GM12864 (cell line): Measurements from ENCODE around the gene KMT2E.

Source experiments
- DNase-seq: peaks from one replicate; pipeline ENCODE4 v3.0.0-alpha.2; 2011; ENCODE audit warnings: low read depth
- H3K4me3 ChIP-seq: 2 replicates; pipeline ENCODE4 v1.5.1; 2011; ENCODE audit warnings: mild to moderate bottlenecking, low read depth, low read length, control low read depth
- TF ChIP-seq, protein P1 (sequence below): IDR thresholded peaks from 2 replicates; pipeline ENCODE4 v1.5.1; 2011; ENCODE audit warnings: low read depth, mild to moderate bottlenecking, moderate library complexity, low read length, control low read depth, inconsistent platforms; ENCODE audit errors: missing control alignments

Gene KMT2E

GRCh38 chr7:104992306-104992705, 21.7 kb upstream of the KMT2E start:
- TF ChIP-seq, protein P1, sequence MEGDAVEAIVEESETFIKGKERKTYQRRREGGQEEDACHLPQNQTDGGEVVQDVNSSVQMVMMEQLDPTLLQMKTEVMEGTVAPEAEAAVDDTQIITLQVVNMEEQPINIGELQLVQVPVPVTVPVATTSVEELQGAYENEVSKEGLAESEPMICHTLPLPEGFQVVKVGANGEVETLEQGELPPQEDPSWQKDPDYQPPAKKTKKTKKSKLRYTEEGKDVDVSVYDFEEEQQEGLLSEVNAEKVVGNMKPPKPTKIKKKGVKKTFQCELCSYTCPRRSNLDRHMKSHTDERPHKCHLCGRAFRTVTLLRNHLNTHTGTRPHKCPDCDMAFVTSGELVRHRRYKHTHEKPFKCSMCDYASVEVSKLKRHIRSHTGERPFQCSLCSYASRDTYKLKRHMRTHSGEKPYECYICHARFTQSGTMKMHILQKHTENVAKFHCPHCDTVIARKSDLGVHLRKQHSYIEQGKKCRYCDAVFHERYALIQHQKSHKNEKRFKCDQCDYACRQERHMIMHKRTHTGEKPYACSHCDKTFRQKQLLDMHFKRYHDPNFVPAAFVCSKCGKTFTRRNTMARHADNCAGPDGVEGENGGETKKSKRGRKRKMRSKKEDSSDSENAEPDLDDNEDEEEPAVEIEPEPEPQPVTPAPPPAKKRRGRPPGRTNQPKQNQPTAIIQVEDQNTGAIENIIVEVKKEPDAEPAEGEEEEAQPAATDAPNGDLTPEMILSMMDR = no peak
- no peak for DNase-seq

DNA sequence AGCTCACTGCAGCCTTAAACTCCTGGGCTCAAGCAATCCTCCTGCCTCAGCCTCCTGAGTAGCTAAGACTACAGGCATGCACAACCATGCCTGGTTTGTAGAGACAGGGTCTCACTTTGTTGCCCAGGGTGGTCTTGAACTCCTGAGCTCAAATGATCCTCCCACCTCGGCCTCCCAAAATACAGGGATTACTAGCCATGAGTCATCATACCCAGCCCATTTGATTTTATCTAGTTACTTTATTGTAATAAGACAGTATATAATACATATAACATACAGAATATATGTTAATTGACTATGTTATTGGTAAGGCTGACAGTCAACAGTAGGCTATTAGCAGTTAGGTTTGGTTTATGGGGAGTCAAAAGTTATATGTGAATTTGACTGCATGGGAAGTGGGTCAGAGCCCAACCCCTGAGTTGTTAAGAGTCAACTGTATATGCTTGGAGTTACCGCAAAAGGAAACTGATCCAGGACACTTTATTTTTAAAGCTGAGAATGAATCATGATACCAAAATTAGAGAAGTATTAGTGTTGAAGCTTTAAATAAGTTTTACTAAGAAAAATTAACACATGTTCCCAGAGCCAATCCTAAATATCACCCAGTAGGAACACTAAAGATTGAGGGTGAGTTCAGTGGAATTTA, 20.7 kb upstream of the KMT2E start:
- no peak for DNase-seq
- no peak overlapping the region for H3K4me3 ChIP-seq
- TF ChIP-seq, protein P1 = no peak

More at GRCh38 chr7:104992306-104992705, 21.7 kb upstream of the KMT2E start:
- H3K4me3 ChIP-seq = no peak overlapping the region

DNA sequence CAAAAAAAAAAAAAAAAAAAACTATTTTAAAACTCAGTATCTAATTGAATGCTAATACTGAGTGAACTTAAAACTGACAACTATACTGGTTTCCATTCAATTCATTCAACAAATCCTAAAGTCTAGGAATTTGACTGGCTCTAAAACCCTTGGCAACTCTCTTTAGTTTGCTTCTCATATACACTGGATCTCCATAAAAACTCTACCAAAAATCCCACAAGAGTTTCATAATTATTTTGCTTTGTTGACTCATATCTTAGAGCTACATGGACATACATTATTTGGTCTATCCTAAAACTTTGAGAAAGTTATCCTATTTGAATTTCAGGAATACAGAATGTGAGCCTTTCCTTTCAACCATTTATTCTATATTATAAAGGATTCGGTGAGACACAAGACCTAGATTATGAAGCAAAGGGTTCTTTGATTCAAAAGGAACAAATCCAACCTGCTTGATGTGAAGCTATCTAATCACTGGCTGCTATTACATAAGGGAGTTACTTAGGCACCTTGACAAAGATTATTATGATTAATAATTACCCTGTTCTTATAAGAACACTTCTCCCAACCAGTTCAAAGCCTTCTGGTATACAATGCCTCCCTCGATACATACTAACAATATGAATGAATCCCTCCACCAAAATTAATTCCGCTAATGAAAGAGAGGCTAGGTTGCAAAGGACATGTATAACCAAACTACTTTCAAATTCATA, 15.8 kb upstream of the KMT2E start:
- TF ChIP-seq, protein P1 = no peak
- no peak overlapping the region for H3K4me3 ChIP-seq
- DNase-seq = no peak

DNA sequence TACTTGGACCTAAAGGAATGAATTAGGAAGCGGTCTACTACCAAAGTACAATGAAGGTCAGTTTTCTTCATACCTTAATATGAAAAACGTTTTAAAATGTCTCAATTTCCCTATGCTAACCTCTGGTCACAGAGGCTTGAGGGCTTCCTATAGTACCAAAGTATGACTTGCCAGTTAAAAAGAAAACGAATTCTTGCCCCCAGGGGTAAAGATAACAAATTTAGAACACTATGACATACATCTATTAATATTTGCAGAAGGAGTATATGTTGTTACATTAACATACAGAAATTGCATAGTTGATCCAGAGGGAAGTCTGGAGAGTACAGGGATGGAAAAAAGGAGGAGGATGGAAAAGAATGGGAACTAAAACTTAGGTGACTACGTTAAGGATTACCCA, 13.8 kb upstream of the KMT2E start:
- no peak for DNase-seq
- TF ChIP-seq, protein P1 = no peak
- H3K4me3 ChIP-seq = no peak overlapping the region

GRCh38 chr7:105000927-105001336, 13.1 kb upstream of the KMT2E start:
- no peak overlapping the region for H3K4me3 ChIP-seq
- TF ChIP-seq, protein P1 = no peak
- no peak for DNase-seq

GRCh38 chr7:105001652-105002184, 12.3 kb upstream of the KMT2E start:
- no peak overlapping the region for H3K4me3 ChIP-seq
- no peak for DNase-seq

More at GRCh38 chr7:105001652-105002184, 12.3 kb upstream of the KMT2E start:
- TF ChIP-seq, protein P1 = no peak
